ENCODE data around the gene ZBTB6. TPM values are rescaled to one million over a fixed set of nuclear protein-coding genes. Genes with fewer than 3 reads are reported as not detected.
A peak's percentile ranks its signal among the peaks of the same experiment; 100 is the strongest.

ZBTB6 gene
- total and polyA plus RNA-seq, 9 of the 15 experiments (the other 6 are each of a cell fraction or from before 2014, with no cell fraction given), result 1.4 to 7.2 (median 5.3) TPM

GRCh38 chr9:122931226-122932121 is 18.4 kb upstream of the ZBTB6 start, which contains the start of gene ZBTB26 (continued):
- TF ChIP-seq MGA (IDR thresholded peaks at IDR 0.05) (no peak), CBFA2T3 (IDR thresholded peaks at IDR 0.05) (no peak), MTA2 (IDR thresholded peaks at IDR 0.05; ENCODE audit: low read depth) (no peak), TAF1 (IDR thresholded peaks at IDR 0.05; ENCODE audit: control insufficient read depth, extremely low read depth, insufficient read depth, low read length, severe bottlenecking) (peak; percentile 66), RBBP5 (IDR thresholded peaks at IDR 0.05; ENCODE audit: borderline replicate concordance, insufficient read depth, low read length, poor library complexity, severe bottlenecking) (peak; percentile 73), ESRRA (IDR thresholded peaks at IDR 0.05; ENCODE audit: borderline replicate concordance, low read depth) (0 out of 2 replicates have a peak, but pooled peaks have one; percentile 51), HNRNPK (IDR thresholded peaks at IDR 0.05; ENCODE audit: low read depth, low read length, poor library complexity, severe bottlenecking) (no peak), DNMT1 (IDR thresholded peaks at IDR 0.05) (no peak)
- TF ChIP-seq, protein P1, sequence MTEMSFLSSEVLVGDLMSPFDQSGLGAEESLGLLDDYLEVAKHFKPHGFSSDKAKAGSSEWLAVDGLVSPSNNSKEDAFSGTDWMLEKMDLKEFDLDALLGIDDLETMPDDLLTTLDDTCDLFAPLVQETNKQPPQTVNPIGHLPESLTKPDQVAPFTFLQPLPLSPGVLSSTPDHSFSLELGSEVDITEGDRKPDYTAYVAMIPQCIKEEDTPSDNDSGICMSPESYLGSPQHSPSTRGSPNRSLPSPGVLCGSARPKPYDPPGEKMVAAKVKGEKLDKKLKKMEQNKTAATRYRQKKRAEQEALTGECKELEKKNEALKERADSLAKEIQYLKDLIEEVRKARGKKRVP (CRISPR knock-in tag; IDR thresholded peaks at IDR 0.05), result no peak
